Right lobe of liver (tissue), 4 donors: ENCODE data around the gene UTP18.

Experiments used
- CTCF ChIP-seq, 4 donors: fragments of 200-600 bp in 3 of 4; fragments of 450-650 bp in 1 of 4; IDR thresholded peaks; one replicate each; pipeline versions ENCODE4 v1.5.1 to v1.8.0; 2016 to 2022; ENCODE audit warnings: antibody characterized with exemption in 4 of 4, mild to moderate bottlenecking in 2 of 4
- POLR2A ChIP-seq: fragments of 450-650 bp; IDR thresholded peaks from one replicate; pipeline ENCODE4 v1.6.1; 2017; ENCODE audit warnings: antibody characterized with exemption, mild to moderate bottlenecking
- donor health status: DM: no; HTN: no; CAD: no.
- donor health status: DM: no; HTN: no; CAD: no.
- donor health status: DM: no; HTN: yes; CAD: no.

DNA sequence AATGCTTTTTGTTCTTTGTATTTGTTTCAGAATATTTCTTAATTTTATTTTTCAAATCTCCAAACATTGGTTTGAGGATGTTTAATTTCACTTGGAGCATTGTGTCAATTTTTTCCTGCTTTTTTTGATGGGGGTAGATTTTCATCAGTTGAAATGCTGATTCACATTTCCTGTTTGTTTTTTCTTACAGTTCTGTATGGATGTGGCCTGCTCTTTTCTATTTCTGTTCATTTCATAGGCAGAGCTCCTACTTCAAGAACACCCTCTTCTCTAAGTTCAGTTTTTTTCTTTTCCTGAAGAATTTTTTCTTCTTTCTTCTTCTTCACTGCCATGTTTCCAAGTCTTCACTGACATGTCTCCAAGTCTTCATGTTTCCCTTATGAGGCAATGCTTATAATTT lies 9.3 kb upstream of the UTP18 start:
- TF ChIP-seq CTCF (IDR thresholded peaks at IDR 0.05) (no peak), POLR2A (no peak)
